ENCODE results near the gene AURKA.

The AURKA gene

GRCh38 chr20:56437196-56437960 is 45.4 kb upstream of the AURKA start:
- no peaks in the 10 kb centered on the region for H3K9me3 ChIP-seq (ENCODE audit: severe bottlenecking)
- DNase-seq (ENCODE audit: low spot score), result peak; percentile 74
- TF ChIP-seq CTCF (IDR thresholded peaks at IDR 0.05; ENCODE audit: poor library complexity, severe bottlenecking), result no peak
- ATAC-seq (ENCODE audit: low read depth), result no peak
- H3K4me1 ChIP-seq (ENCODE audit: insufficient read depth, poor library complexity, severe bottlenecking), result no peaks in the 10 kb centered on the region
- no peaks in the 10 kb centered on the region for H3K36me3 ChIP-seq (ENCODE audit: low read depth)
- no peak overlapping the region for H3K27ac ChIP-seq (ENCODE audit: poor library complexity, severe bottlenecking)
- no peaks in the 10 kb centered on the region for H3K27me3 ChIP-seq (ENCODE audit: insufficient read depth, poor library complexity, severe bottlenecking)
- no peak overlapping the region for H3K4me3 ChIP-seq (ENCODE audit: severe bottlenecking)

- H3K4me1 ChIP-seq (ENCODE audit: insufficient read depth, poor library complexity, severe bottlenecking), result no peaks in the 10 kb centered on the region
- TF ChIP-seq CTCF (IDR thresholded peaks at IDR 0.05; ENCODE audit: poor library complexity, severe bottlenecking), result no peak
- no peak overlapping the region for H3K27ac ChIP-seq (ENCODE audit: poor library complexity, severe bottlenecking)
- ATAC-seq (ENCODE audit: low read depth), result no peak
- no peaks in the 10 kb centered on the region for H3K36me3 ChIP-seq (ENCODE audit: low read depth)
- H3K27me3 ChIP-seq (ENCODE audit: insufficient read depth, poor library complexity, severe bottlenecking), result no peaks in the 10 kb centered on the region
- no peak overlapping the region for H3K4me3 ChIP-seq (ENCODE audit: severe bottlenecking)
- DNase-seq (ENCODE audit: low spot score), result no peak
- H3K9me3 ChIP-seq (ENCODE audit: severe bottlenecking), result no peaks in the 10 kb centered on the region
Observed at GRCh38 chr20:56433880-56434255, 41.9 kb upstream of the AURKA start.

DNA sequence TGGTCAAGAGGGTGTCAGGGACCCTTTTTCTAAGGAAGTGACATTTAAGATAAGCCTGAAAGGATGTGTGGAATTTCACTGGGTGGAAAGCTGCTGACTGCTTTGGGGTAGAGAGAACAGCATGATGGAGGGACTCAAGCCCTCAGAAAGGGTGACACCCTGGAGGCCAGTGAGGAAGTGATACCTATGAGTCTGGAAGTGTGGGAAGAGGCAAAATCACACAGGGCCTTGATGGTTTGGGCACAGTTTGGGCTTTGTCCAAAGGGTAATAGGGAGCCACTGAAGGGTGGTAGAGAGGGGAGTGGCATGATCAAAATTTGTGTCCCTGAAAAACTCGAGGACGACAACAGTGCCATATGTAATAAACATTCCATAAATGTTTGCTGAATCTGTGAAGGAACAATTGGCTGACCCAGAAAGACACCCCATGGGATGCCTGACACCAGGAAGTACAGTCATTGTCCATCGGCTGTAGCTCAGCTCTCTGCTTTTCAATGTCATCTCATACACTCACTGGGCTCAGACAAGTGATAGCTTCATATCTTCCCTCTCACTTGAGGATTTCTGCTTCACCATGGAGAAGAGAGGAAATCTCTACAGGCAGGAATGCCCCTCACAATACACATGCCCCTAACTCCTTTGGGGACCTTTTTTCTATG is 41.3 kb upstream of the AURKA start:
- no peaks in the 10 kb centered on the region for H3K9me3 ChIP-seq (ENCODE audit: severe bottlenecking)
- TF ChIP-seq CTCF (IDR thresholded peaks at IDR 0.05; ENCODE audit: poor library complexity, severe bottlenecking), result no peak
- H3K27me3 ChIP-seq (ENCODE audit: insufficient read depth, poor library complexity, severe bottlenecking), result no peaks in the 10 kb centered on the region
- no peak for ATAC-seq (ENCODE audit: low read depth)
- DNase-seq (ENCODE audit: low spot score), result peak; percentile 19
- no peaks in the 10 kb centered on the region for H3K36me3 ChIP-seq (ENCODE audit: low read depth)
- no peaks in the 10 kb centered on the region for H3K4me1 ChIP-seq (ENCODE audit: insufficient read depth, poor library complexity, severe bottlenecking)
- no peak overlapping the region for H3K27ac ChIP-seq (ENCODE audit: poor library complexity, severe bottlenecking)
- H3K4me3 ChIP-seq (ENCODE audit: severe bottlenecking), result no peak overlapping the region

DNA sequence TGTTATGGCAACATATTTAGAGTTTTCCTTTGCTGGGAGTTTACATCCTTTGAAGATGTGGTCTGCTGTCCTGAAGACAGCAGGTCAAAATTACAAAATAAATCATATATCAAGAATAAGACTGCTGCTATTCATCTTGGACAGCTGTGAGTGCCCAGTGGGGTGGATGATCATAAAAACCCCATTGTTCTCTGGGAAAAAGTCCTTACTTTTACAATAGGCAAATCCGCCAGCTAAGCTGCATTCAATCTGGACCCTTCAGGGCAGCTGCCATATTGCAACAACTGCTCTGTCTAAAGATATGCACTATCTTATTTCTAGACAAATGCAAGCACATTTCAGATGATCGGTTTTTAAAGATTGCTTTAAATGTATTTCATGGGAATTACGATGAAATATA is 39.5 kb upstream of the AURKA start:
- Histone ChIP-seq H3K27ac (ENCODE audit: poor library complexity, severe bottlenecking) (no peak overlapping the region), H3K4me1 (ENCODE audit: insufficient read depth, poor library complexity, severe bottlenecking) (no peaks in the 10 kb centered on the region), H3K4me3 (ENCODE audit: severe bottlenecking) (no peak overlapping the region), H3K27me3 (ENCODE audit: insufficient read depth, poor library complexity, severe bottlenecking) (no peaks in the 10 kb centered on the region), H3K9me3 (ENCODE audit: severe bottlenecking) (no peaks in the 10 kb centered on the region), H3K36me3 (ENCODE audit: low read depth) (no peaks in the 10 kb centered on the region)
- peak; percentile 7 for DNase-seq (ENCODE audit: low spot score)
- no peak for ATAC-seq (ENCODE audit: low read depth)
- no peak for TF ChIP-seq CTCF (IDR thresholded peaks at IDR 0.05; ENCODE audit: poor library complexity, severe bottlenecking)

GRCh38 chr20:56430957-56431356 is 38.9 kb upstream of the AURKA start:
- H3K27ac ChIP-seq (ENCODE audit: poor library complexity, severe bottlenecking), result no peak overlapping the region
- ATAC-seq (ENCODE audit: low read depth) (no peak), DNase-seq (ENCODE audit: low spot score) (no peak)
- H3K4me3 ChIP-seq (ENCODE audit: severe bottlenecking), result no peak overlapping the region
- H3K27me3 ChIP-seq (ENCODE audit: insufficient read depth, poor library complexity, severe bottlenecking), result no peaks in the 10 kb centered on the region
- H3K9me3 ChIP-seq (ENCODE audit: severe bottlenecking), result no peaks in the 10 kb centered on the region
- no peaks in the 10 kb centered on the region for H3K4me1 ChIP-seq (ENCODE audit: insufficient read depth, poor library complexity, severe bottlenecking)
- H3K36me3 ChIP-seq (ENCODE audit: low read depth), result no peaks in the 10 kb centered on the region
- no peak for TF ChIP-seq CTCF (IDR thresholded peaks at IDR 0.05; ENCODE audit: poor library complexity, severe bottlenecking)

Measured in RWPE2 (cell line).